Effector CD8-positive, alpha-beta T cell (primary cell): ENCODE measurements around the gene METAP2.

Experiments
- DNase-seq: peaks from one replicate; lab custom pipeline; 2025; lab: John Stamatoyannopoulos, UW

METAP2 gene

DNA sequence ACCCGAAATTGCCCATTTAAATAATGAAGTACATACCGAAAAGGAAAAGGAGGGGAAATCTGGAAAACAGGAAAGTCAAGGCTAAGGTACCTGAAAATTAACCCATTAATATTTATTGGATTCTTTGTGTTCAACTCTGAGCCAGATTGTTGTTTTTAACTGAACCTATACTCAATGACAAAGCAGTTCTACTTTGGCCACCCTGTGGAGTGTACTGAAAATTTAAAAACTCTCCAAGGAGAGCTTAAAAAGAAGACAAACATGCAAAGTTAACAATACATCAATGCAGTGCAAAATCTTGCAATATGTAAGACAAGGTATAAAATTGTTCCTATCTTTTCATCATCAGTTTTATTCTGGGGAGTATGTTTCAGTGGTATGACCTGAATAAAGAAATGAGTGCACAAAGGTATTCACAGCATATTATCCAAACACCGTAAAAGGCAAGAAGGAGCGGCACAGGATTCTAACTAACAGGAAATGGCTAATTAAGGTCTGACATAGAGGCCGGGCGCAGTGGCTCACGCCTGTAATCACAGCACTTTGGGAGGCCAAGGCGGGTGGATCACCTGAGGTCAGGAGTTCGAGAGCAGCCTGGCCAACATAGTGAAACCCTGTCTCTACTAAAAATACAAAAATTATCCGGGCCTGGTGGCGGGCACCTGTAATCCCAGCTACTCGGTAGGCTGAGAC, 75.6 kb downstream of the METAP2 start:
- no peak for DNase-seq

- no peak for DNase-seq
Observed at GRCh38 chr12:95551305-95551704, 77.4 kb downstream of the METAP2 start, which contains the start of gene USP44. Gene USP44, minus strand, starts transcription at chr12:95551476. Its CDS starts 17,220 bp downstream, at chr12:95534256.

- DNase-seq = no peak
Observed at GRCh38 chr12:95551913-95552516, 78.1 kb downstream of the METAP2 start.

- no peak for DNase-seq
Observed at GRCh38 chr12:95553197-95553943, 79.4 kb downstream of the METAP2 start.

DNA sequence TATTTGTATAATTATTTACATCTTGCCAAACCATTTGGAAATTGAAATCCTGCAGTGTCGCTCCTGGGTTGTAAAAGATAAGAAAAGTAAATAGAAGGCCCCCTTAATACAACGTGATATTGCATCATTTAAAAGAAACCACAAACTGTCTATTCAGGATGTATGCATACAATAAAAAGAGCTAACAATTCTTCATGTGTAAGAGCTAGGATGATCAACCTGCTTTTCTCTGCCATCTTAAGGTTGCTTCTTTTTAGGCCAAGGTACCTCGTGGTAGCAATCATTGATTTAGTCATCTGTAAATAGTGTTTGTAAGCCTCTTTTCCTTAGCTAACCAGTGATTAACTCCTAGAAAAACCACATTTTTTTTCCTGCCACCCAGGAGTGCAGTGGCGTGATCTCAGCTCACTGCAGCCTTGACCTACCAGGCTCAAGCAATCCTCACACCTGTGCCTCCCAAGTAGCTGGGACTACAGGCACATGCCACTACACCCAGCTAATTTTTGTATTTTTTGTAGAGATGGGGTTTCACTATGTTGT, 80.7 kb downstream of the METAP2 start:
- DNase-seq = no peak

DNA sequence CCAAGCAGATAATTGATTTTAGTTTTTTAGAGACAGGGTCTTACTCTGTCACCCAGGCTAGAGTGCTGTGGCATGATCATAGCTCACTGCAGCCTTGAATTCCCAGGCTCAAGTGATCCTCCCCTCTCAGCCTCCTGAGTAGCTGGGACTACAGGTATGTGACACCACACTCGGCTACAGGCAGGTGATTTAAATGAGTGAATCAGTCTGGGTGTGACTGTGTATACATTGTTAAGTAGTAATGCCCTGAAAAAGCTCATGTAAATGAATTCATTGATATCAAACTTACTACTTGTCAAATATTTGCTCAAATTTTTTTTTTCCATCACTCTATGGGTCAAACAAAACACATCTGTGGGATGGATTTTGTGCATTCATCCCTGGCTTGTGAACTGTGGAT, 83.7 kb downstream of the METAP2 start:
- no peak for DNase-seq
